B cell (primary cell): ENCODE data around the gene FMN1. TPM values are rescaled to one million over a fixed set of nuclear protein-coding genes. Genes with fewer than 3 reads are reported as not detected.

Source experiments
- ATAC-seq: fragments of 200-7000 bp; cut with Tn5 transposase; one replicate; pipeline ENCODE4 v1.10.0; 2021; ENCODE audit warnings: low read depth, mild to moderate bottlenecking, moderate number of reproducible peaks, moderate library complexity
- CTCF ChIA-PET: fragments of 350-600 bp; sonication (Branson Sonifier 250); formaldehyde crosslinking; loops from one replicate; lab custom pipeline; 2021; ENCODE audit warnings: antibody characterized with exemption, inconsistent platforms; lab: Charles Lee
- POLR2A ChIA-PET: fragments of 350-600 bp; sonication (Branson Sonifier 250); formaldehyde crosslinking; loops from one replicate; lab custom pipeline; 2021; ENCODE audit warnings: antibody characterized with exemption; lab: Charles Lee
- DNase-seq: peaks from one replicate; pipeline ENCODE4 v3.0.0; 2013
- H2AFZ ChIP-seq: 2 replicates; pipeline ENCODE4 v1.6.1; 2012; ENCODE audit warnings: mild to moderate bottlenecking, low read depth, low read length; ENCODE audit not compliant: insufficient read depth, poor library complexity, severe bottlenecking
- H3K27ac ChIP-seq, 2 donors: 1 replicate in 1 of 2; 2 replicates in 1 of 2; pipeline ENCODE4 v1.5.1; 2012 to 2013; ENCODE audit warnings: low read length in 2 of 2, mild to moderate bottlenecking in 2 of 2, moderate library complexity in 1 of 2
- H3K27me3 ChIP-seq, 4 experiments: fragments of 200-600 bp in 1 of 4; sonication (generic) in 1 of 4; replicated peaks in 1 of 4; 1 replicate in 2 of 4; 2 replicates in 2 of 4; pipeline versions ENCODE4 v1.6.1 to v1.7.0; 2013 to 2016; ENCODE audit warnings: low read length in 3 of 4, mild to moderate bottlenecking in 2 of 4, mixed read lengths in 1 of 4, moderate library complexity in 1 of 4; ENCODE audit not compliant: insufficient read depth in 4 of 4, control insufficient read depth in 3 of 4; ENCODE audit errors: control extremely low read depth in 1 of 4
- H3K36me3 ChIP-seq, 2 experiments: replicated peaks in 1 of 2; 1 replicate in 1 of 2; 2 replicates in 1 of 2; pipeline versions ENCODE4 v1.6.1 to v1.7.1; 2013; ENCODE audit warnings: low read length in 1 of 2; ENCODE audit not compliant: insufficient read depth in 2 of 2, control insufficient read depth in 1 of 2; ENCODE audit errors: control extremely low read depth in 1 of 2, extremely low read depth in 1 of 2
- H3K4me1 ChIP-seq, 2 donors: fragments of 200-600 bp in 1 of 2; sonication (generic) in 1 of 2; 1 replicate in 1 of 2; 2 replicates in 1 of 2; pipeline versions ENCODE4 v1.5.1 to v1.6.1; 2013 to 2017; ENCODE audit warnings: low read length in 2 of 2; ENCODE audit not compliant: control insufficient read depth in 2 of 2, insufficient read depth in 2 of 2
- H3K4me2 ChIP-seq: replicated peaks from 2 replicates; pipeline ENCODE3; 2012; ENCODE audit warnings: mild to moderate bottlenecking, low read depth, low read length; ENCODE audit not compliant: poor library complexity, severe bottlenecking
- H3K4me3 ChIP-seq, 5 experiments: fragments of 200-600 bp in 1 of 5; sonication (generic) in 1 of 5; 1 replicate in 3 of 5; 2 replicates in 2 of 5; pipeline versions ENCODE4 v1.5.1 to v1.7.0; 2011 to 2016; ENCODE audit warnings: low read length in 4 of 5, mild to moderate bottlenecking in 4 of 5, low read depth in 2 of 5, control low read depth in 1 of 5, moderate library complexity in 1 of 5; ENCODE audit not compliant: insufficient read depth in 1 of 5; ENCODE audit errors: control extremely low read depth in 1 of 5, extremely low read depth in 1 of 5
- H3K79me2 ChIP-seq: fragments of 200-600 bp; sonication (generic); one replicate; pipeline ENCODE4 v1.6.0; 2016; ENCODE audit warnings: low read length; ENCODE audit not compliant: control insufficient read depth, insufficient read depth
- H3K9ac ChIP-seq: fragments of 200-600 bp; sonication (generic); 2 replicates; pipeline ENCODE4 v1.6.1; 2017; ENCODE audit warnings: mild to moderate bottlenecking, low read length, moderate library complexity
- H3K9me3 ChIP-seq, 3 donors: one replicate each; pipeline versions ENCODE4 v1.6.1 to v1.7.1; 2013; ENCODE audit warnings: low read length in 2 of 3; ENCODE audit not compliant: control insufficient read depth in 2 of 3, insufficient read depth in 1 of 3; ENCODE audit errors: control extremely low read depth in 1 of 3
- H4K20me1 ChIP-seq: 2 replicates; pipeline ENCODE4 v1.6.0; 2012; ENCODE audit warnings: mild to moderate bottlenecking, low read length; ENCODE audit not compliant: insufficient read depth, control insufficient read depth, poor library complexity, severe bottlenecking
- H3K27ac Mint-ChIP-seq: one replicate; pipeline ENCODE4 v1.8.0; 2021; ENCODE audit warnings: mixed read lengths
- H3K27me3 Mint-ChIP-seq: one replicate; pipeline ENCODE4 v1.8.0; 2021; ENCODE audit warnings: mixed read lengths
- H3K4me1 Mint-ChIP-seq: one replicate; pipeline ENCODE4 v1.8.0; 2021; ENCODE audit warnings: mixed read lengths
- H3K4me3 Mint-ChIP-seq: one replicate; pipeline ENCODE4 v1.8.0; 2021; ENCODE audit warnings: mixed read lengths
- H3K9me3 Mint-ChIP-seq: one replicate; pipeline ENCODE4 v1.8.0; 2022; ENCODE audit warnings: mixed read lengths; ENCODE audit not compliant: insufficient read depth
- CTCF ChIP-seq: fragments of 200-600 bp; IDR thresholded peaks from one replicate; pipeline ENCODE4 v1.8.0; 2022; ENCODE audit warnings: antibody characterized with exemption, mild to moderate bottlenecking
- EZH2 ChIP-seq: IDR thresholded peaks from 2 replicates; pipeline ENCODE4 v1.6.1; 2012; ENCODE audit warnings: borderline replicate concordance, low read depth, mild to moderate bottlenecking, moderate library complexity, low read length; ENCODE audit not compliant: insufficient read depth, poor library complexity, severe bottlenecking
- WGBS: methylation state at CpG from one replicate; pipeline ENCODE4 v1.1.5; 2013; ENCODE audit warnings: missing lambda C conversion rate; ENCODE audit not compliant: insufficient coverage; 5-methylcytosine and 5-hydroxymethylcytosine counted together
- intact Hi-C: fragments of 100-400 bp; cut with micrococcal nuclease; formaldehyde crosslinking; loops from one replicate; pipeline ENCODE4 v1.10.0; 2022
- polyA plus RNA-seq: library from polyadenylated mRNA; depleted of rRNA; stranded (reverse); fragments of >200 nt; gene quantifications from 2 replicates; pipeline ENCODE4 v1.2.3, GENCODE V29; 2012
- total RNA-seq, 2 donors: library from RNA; stranded (reverse); fragments of 120-200 nt in 1 of 2; gene quantifications; 1 replicate in 1 of 2; 2 replicates in 1 of 2; pipeline versions ENCODE4 v1.2.3 to v1.2.4, GENCODE V29; 2013 to 2022

Gene FMN1
- total and polyA plus RNA-seq, 2 donors (not counting 1 experiment from before 2014, with no cell fraction given), result 0.21 to 0.96 TPM

- H3K27me3 ChIP-seq, result peaks cover 0 to 16% (median 3%) of the 10 kb centered on the region in 4 experiments
- ATAC-seq, result no peak
- no peaks in the 10 kb centered on the region for H4K20me1 ChIP-seq
- H3K27ac ChIP-seq, result no peak overlapping the region
- H3K9ac ChIP-seq, result peak overlapping the region; percentile 18
- TF ChIP-seq CTCF (no peak), EZH2 (no peak)
- no peak for DNase-seq
- no peaks in the 10 kb centered on the region for H3K79me2 ChIP-seq
- Mint-ChIP-seq H3K27me3 (peaks cover 31% of the 10 kb centered on the region), H3K9me3 (no peaks in the 10 kb centered on the region), H3K4me3 (no peak overlapping the region), H3K4me1 (peaks cover 3% of the 10 kb centered on the region), H3K27ac (no peak overlapping the region)
- no peaks in the 10 kb centered on the region for H3K9me3 ChIP-seq
- H3K4me2 ChIP-seq, result no peak overlapping the region
- no peaks in the 10 kb centered on the region for H3K36me3 ChIP-seq
- CTCF ChIA-PET, result no interaction called here
- H2AFZ ChIP-seq, result no peak overlapping the region
- H3K4me1 ChIP-seq, result peaks cover 0 to 5% of the 10 kb centered on the region in 2 donors
- intact Hi-C loops, result no loop called here
- WGBS, result 80% methylated on average over 1 of the region's 1 CpG
- H3K4me3 ChIP-seq, result no peak overlapping the region
- POLR2A ChIA-PET, result no interaction called here
Measured at GRCh38 chr15:33005582-33005981, 188.9 kb downstream of the FMN1 start.

GRCh38 chr15:33001926-33002325 is 192.6 kb downstream of the FMN1 start:
- H3K36me3 ChIP-seq, result no peaks in the 10 kb centered on the region
- H3K79me2 ChIP-seq, result no peaks in the 10 kb centered on the region
- Mint-ChIP-seq H3K4me3 (no peak overlapping the region), H3K9me3 (no peaks in the 10 kb centered on the region), H3K27ac (no peak overlapping the region), H3K4me1 (peaks cover 3% of the 10 kb centered on the region), H3K27me3 (peaks cover 31% of the 10 kb centered on the region)
- ATAC-seq (no peak), DNase-seq (no peak)
- H3K27ac ChIP-seq, result no peak overlapping the region
- peaks cover 0 to 5% of the 10 kb centered on the region in 2 donors for H3K4me1 ChIP-seq
- H3K9me3 ChIP-seq, result no peaks in the 10 kb centered on the region
- POLR2A ChIA-PET, result no interaction called here
- H3K27me3 ChIP-seq, result peaks cover 0 to 7% (median 0%) of the 10 kb centered on the region in 4 experiments
- H3K4me2 ChIP-seq, result no peak overlapping the region
- no peak overlapping the region for H3K4me3 ChIP-seq
- no peak overlapping the region for H3K9ac ChIP-seq
- intact Hi-C loops, result no loop called here
- H4K20me1 ChIP-seq, result no peaks in the 10 kb centered on the region
- CTCF ChIA-PET, result interaction anchor here (10.6 kb wide), 1 partner anchor 338 kb away, joined by 177 read pairs; no protein-coding TSS in a partner anchor
- no peak overlapping the region for H2AFZ ChIP-seq
- no peak for TF ChIP-seq CTCF
- no peak for TF ChIP-seq EZH2
